ENCODE data around the gene TRERF1.

GRCh38 chr6:42388046-42388445 lies 63.7 kb downstream of the TRERF1 start:
- TF ChIP-seq CTCF (IDR thresholded peaks at IDR 0.05; ENCODE audit: insufficient read depth, low read length, poor library complexity, severe bottlenecking) (no peak), EZH2phosphoT487 (conservative IDR thresholded peaks at IDR 0.05; ENCODE audit: low read length) (no peak)
